Measurements from ENCODE around the gene CMTM7. TPM values are rescaled to one million over a fixed set of nuclear protein-coding genes. Genes with fewer than 3 reads are reported as not detected.
"Not testable (repeated sequence)": the region's sequence is repeated elsewhere in the genome, so short reads cannot be mapped to it uniquely, and the experiment has no call there.

The CMTM7 gene
- total and polyA plus RNA-seq, 9 of the 15 experiments (the other 6 are each of a cell fraction or from before 2014, with no cell fraction given) = 0.03 to 1.6 (median 0.42) TPM; not detected in 4

- no peak overlapping the region for H3K4me2 ChIP-seq (ENCODE audit: insufficient read depth, low read length)
- intact Hi-C loops (cut with micrococcal nuclease) = no loop called here
- no peak for DNase-seq (ENCODE audit: extremely low read depth in 1 of 4, low spot score in 3 of 4)
- H3K9ac ChIP-seq (ENCODE audit: insufficient read depth in 1 of 2, low read depth in 2 of 2, low read length in 2 of 2) = no peak overlapping the region
- TF ChIP-seq ZNF57 (CRISPR knock-in tag; IDR thresholded peaks at IDR 0.05) = no peak
- 0 out of 2 replicates have a peak, but pooled peaks have one; percentile 38 for TF ChIP-seq RNF2 (IDR thresholded peaks at IDR 0.05)
- TF ChIP-seq MEF2D (tag; conservative IDR thresholded peaks at IDR 0.05; ENCODE audit: low read depth) = no peak
- TF ChIP-seq NCOA4 (IDR thresholded peaks at IDR 0.05; ENCODE audit: partially characterized antibody) = no peak
- 2% methylated on average over 10 of the region's 10 CpGs for WGBS (ENCODE audit: insufficient coverage, low coverage, missing lambda C conversion rate)
- in situ Hi-C loops (cut with MboI) = no loop called here
- ChIA-PET CTCF (ENCODE audit: low intra/inter-chr PET ratio) (no interaction called here), POLR2A (interaction anchor here (0.6 to 1.3 kb wide), 2 partner anchors 11 to 652 kb away, joined by 4 to 5 read pairs; no protein-coding TSS in a partner anchor)
- H2AFZ ChIP-seq (ENCODE audit: low read depth, low read length) = no peak overlapping the region
- no peaks in the 10 kb centered on the region for H3K79me2 ChIP-seq (ENCODE audit: control insufficient read depth, insufficient read depth, low read length)
- no peaks in the 10 kb centered on the region for H3K36me3 ChIP-seq (ENCODE audit: control insufficient read depth, insufficient read depth, low read length)
- no peaks in the 10 kb centered on the region for H3K9me1 ChIP-seq (ENCODE audit: control insufficient read depth, insufficient read depth, low read length)
- H3K4me3 ChIP-seq = no peak overlapping the region
- no peaks in the 10 kb centered on the region for H4K20me1 ChIP-seq (replicated peaks; ENCODE audit: control insufficient read depth, insufficient read depth, low read length)
- H3K27ac ChIP-seq (ENCODE audit: extremely low read depth, low read depth, low read length) = no peak overlapping the region
- no peaks in the 10 kb centered on the region for H3K9me3 ChIP-seq (replicated peaks; ENCODE audit: control insufficient read depth, insufficient read depth, low read depth, low read length)
- H3K27me3 ChIP-seq (ENCODE audit: control insufficient read depth in 2 of 2, insufficient read depth in 2 of 2, low read length in 2 of 2) = peaks cover 22 to 29% of the 10 kb centered on the region in 2 experiments
- H3K4me1 ChIP-seq (replicated peaks in 1 of 2; ENCODE audit: control insufficient read depth in 2 of 2, insufficient read depth in 2 of 2, low read length in 2 of 2) = no peaks in the 10 kb centered on the region
- ATAC-seq = no peak
- BruUV-seq (replicated peaks) = no TSS peak
- no peak for FAIRE-seq
These were observed 47.1 kb downstream of the CMTM7 start for GRCh38 chr3:32438596-32439344.

DNA sequence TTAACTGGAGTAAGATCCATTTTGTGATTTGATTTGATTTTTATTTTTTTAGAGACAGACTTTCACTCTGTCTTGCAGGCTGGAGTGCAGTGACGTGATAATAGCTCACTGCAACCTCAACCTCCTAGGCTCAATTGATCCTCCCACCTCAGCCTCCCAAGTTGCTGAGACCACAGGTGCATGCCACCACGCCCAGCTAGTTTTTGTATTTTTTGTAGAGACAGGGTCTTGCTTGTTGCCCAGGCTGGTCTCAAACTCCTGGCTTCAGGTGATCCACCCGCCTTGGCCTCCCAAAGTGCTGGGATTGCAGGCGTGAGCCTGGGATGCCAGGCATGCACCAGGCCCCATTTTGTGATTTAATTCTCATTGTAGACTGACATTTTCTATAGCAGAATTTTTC, 47.8 kb downstream of the CMTM7 start:
- WGBS (ENCODE audit: insufficient coverage, low coverage, missing lambda C conversion rate) = 3% methylated on average over 4 of the region's 4 CpGs
- POLR2A ChIA-PET; BruUV-seq (replicated peaks); in situ Hi-C loops (cut with MboI); DNase-seq (ENCODE audit: extremely low read depth in 1 of 4, low spot score in 3 of 4); FAIRE-seq; H3K36me3 ChIP-seq (ENCODE audit: control insufficient read depth, insufficient read depth, low read length); CTCF ChIA-PET (ENCODE audit: low intra/inter-chr PET ratio); H3K9me1 ChIP-seq (ENCODE audit: control insufficient read depth, insufficient read depth, low read length); H2AFZ ChIP-seq (ENCODE audit: low read depth, low read length); H3K9ac ChIP-seq (ENCODE audit: insufficient read depth in 1 of 2, low read depth in 2 of 2, low read length in 2 of 2); H3K9me3 ChIP-seq (replicated peaks; ENCODE audit: control insufficient read depth, insufficient read depth, low read depth, low read length); H3K4me2 ChIP-seq (ENCODE audit: insufficient read depth, low read length); H3K4me1 ChIP-seq (replicated peaks in 1 of 2; ENCODE audit: control insufficient read depth in 2 of 2, insufficient read depth in 2 of 2, low read length in 2 of 2); intact Hi-C loops (cut with micrococcal nuclease); H3K79me2 ChIP-seq (ENCODE audit: control insufficient read depth, insufficient read depth, low read length); H4K20me1 ChIP-seq (replicated peaks; ENCODE audit: control insufficient read depth, insufficient read depth, low read length); ATAC-seq; H3K4me3 ChIP-seq; H3K27ac ChIP-seq (ENCODE audit: extremely low read depth, low read depth, low read length): not testable (repeated sequence)
- H3K27me3 ChIP-seq (ENCODE audit: control insufficient read depth in 2 of 2, insufficient read depth in 2 of 2, low read length in 2 of 2) = peaks cover 25 to 29% of the 10 kb centered on the region in 2 experiments

Data from K562 (cell line).